HG03039 (cell line): Measurements from ENCODE around the gene KMT2B.

Source experiments
- ATAC-seq: cut with Tn5 transposase; IDR thresholded peaks from one replicate; pipeline ENCODE4 v1.9.1; 2021; ENCODE audit warnings: mild to moderate bottlenecking, moderate library complexity; ENCODE audit not compliant: unreplicated experiment

Gene KMT2B

DNA sequence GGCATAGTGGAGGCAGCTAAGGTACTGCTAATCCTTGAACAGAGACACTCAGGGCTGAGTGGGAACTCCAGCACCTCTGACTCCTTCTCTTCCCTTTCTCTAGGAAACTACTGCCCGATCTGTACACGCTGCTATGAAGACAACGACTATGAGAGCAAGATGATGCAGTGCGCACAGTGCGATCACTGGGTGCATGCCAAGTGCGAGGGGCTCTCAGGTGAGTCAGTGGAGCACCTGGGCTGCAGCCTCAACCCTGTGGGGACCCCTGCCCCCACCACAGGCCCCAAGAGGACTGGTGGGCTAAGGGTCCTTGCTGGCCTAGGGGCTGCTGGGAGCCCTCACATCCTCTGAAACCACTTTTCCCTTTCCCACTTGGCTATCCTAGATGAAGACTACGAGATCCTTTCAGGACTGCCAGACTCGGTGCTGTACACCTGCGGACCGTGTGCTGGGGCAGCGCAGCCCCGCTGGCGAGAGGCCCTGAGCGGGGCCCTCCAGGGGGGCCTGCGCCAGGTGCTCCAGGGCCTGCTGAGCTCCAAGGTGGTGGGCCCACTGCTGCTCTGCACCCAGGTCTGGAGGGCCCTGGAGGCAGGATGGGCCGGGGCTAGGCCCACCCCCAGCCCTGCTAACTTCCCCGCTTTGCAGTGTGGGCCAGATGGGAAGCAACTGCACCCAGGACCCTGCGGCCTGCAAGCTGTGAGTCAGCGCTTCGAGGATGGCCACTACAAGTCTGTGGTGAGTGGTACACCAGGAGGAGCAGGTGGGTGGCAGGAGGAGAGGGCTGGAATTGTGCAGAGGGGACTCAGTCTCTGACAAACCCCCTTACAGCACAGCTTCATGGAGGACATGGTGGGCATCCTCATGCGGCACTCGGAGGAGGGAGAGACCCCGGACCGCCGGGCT lies 9.5 kb downstream of the KMT2B start:
- no peak for ATAC-seq

DNA sequence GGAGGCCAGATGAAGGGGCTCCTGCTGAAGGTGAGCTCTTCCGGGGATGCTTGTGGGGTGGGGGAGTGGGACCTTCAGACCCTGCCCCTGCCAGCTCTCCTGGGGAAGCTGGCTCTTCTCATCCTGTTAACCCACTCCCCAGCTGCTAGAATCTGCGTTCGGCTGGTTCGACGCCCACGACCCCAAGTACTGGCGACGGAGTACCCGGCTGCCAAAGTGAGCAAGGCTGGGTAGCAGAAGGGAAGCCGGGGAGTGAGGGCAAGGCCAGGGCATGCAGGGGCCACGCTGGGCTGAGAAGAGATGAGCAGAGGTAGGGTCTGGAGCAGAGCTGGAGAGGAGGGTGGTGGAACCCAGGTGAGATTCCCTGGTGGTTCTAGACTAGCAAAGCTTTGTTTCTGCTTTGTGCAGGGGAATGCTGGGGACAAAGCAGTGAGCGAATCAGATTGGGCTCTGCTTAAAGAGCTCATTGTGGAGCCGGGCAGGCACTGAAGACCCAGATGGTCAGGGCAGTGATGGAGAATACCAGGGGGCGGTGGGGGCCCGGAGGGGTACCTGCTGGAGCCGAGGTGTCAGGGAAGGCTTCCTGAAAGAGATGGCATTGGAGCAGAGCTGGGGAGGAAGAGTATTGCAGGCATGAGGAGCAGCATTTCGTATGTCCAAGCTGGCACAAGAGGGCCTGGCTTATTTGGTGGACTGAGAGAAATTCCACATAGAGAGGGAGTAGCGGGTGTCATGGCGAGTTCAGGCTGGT lies 10.3 kb downstream of the KMT2B start:
- ATAC-seq = no peak

DNA sequence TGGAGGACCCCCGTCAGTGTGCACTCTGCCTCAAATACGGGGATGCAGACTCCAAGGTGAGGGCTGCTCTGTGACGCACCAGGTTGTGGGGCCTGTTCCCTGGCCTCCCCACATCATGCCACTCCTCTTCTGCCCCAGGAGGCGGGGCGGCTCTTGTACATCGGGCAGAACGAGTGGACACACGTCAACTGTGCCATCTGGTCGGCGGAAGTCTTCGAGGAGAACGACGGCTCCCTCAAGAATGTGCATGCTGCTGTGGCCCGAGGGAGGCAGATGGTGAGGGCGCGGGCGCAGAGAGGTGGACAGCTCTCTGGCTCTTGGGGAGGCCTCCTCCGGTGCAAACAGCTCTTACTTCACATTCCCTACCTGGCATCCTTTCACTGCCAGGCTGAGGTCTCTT lies 11.2 kb downstream of the KMT2B start:
- no peak for ATAC-seq

DNA sequence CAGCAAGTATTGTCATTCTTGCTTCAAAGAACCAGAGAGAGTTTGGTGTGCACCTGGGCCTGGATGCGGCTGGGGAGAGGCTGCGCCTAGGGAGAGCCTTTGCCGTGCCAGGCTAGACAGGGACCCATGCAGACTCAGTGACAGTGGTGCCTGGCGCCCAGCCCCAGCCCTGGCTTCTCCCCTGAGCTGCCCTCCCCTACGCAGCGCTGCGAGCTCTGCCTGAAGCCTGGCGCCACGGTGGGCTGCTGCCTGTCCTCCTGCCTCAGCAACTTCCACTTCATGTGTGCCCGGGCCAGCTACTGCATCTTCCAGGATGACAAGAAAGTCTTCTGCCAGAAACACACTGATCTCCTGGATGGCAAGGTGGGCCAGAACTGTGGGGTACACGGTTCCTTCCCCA lies 12.0 kb downstream of the KMT2B start:
- ATAC-seq = no peak

DNA sequence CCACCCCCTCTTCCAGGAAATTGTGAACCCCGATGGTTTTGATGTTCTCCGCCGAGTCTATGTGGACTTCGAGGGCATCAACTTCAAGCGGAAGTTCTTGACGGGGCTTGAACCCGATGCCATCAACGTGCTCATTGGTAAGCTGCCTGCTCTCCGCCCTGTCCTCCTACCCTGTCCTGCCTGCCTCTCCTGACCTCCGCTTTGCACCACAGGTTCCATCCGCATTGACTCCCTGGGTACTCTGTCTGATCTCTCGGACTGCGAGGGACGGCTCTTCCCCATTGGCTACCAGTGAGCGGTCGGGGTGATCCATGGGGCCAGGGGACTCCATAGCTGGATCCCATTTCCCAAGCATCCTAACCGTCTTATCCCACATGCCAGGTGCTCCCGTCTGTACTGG lies 12.5 kb downstream of the KMT2B start:
- no peak for ATAC-seq

DNA sequence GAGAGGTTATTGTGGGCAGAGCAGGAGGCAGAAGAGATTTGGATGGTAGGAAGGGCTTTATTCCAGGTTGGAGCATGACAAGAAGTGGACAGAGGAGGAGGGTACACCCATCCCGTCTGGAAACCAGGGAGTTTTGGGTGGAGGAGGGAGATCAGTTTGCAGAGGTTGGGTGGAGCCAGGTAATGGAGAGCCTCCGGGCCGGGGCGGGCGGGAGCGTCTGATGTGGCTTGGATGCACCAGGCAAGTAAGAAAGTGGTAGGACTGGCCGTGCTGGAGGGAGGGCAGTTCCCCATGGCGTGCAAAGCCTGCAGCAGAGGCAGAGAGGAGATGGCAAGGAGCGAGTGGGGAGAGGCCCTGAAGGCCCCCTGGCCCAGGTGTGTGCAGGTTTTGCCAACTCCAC lies 13.6 kb downstream of the KMT2B start:
- ATAC-seq = no peak

DNA sequence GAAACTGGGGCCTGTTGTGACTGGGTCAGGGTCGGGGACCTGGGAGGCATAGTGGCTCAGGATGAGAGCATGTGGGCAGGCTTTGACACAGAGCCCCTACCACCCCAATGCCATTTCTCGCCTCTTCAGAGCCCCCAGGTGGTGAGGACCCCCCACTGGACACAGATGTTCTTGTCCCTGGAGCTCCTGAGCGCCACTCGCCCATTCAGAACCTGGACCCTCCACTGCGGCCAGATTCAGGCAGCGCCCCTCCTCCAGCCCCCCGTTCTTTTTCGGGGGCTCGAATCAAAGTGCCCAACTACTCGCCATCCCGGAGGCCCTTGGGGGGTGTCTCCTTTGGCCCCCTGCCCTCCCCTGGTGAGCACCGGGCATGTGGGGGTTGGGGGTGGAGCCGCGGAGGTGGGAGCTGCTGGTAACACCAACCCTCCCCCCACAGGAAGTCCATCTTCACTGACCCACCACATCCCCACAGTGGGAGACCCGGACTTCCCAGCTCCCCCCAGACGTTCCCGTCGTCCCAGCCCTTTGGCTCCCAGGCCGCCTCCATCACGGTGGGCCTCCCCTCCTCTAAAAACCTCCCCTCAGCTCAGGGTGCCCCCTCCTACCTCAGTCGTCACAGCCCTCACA lies 14.1 kb downstream of the KMT2B start:
- ATAC-seq = no peak

DNA sequence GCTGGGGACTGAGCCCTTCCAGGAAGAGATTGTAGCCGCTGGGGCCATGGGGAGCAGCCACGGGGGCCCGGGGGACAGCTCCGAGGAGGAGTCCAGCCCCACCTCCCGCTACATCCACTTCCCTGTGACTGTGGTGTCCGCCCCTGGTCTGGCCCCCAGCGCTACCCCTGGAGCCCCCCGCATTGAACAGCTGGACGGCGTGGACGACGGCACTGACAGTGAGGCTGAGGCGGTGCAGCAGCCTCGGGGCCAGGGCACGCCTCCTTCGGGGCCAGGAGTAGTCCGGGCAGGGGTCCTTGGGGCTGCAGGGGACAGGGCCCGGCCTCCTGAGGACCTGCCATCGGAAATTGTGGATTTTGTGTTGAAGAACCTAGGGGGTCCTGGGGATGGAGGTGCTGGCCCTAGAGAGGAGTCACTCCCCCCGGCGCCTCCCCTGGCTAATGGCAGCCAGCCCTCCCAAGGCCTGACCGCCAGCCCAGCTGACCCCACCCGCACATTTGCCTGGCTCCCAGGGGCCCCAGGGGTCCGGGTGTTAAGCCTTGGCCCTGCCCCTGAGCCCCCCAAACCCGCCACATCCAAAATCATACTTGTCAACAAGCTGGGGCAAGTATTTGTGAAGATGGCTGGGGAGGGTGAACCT lies 14.9 kb downstream of the KMT2B start:
- ATAC-seq = no peak

DNA sequence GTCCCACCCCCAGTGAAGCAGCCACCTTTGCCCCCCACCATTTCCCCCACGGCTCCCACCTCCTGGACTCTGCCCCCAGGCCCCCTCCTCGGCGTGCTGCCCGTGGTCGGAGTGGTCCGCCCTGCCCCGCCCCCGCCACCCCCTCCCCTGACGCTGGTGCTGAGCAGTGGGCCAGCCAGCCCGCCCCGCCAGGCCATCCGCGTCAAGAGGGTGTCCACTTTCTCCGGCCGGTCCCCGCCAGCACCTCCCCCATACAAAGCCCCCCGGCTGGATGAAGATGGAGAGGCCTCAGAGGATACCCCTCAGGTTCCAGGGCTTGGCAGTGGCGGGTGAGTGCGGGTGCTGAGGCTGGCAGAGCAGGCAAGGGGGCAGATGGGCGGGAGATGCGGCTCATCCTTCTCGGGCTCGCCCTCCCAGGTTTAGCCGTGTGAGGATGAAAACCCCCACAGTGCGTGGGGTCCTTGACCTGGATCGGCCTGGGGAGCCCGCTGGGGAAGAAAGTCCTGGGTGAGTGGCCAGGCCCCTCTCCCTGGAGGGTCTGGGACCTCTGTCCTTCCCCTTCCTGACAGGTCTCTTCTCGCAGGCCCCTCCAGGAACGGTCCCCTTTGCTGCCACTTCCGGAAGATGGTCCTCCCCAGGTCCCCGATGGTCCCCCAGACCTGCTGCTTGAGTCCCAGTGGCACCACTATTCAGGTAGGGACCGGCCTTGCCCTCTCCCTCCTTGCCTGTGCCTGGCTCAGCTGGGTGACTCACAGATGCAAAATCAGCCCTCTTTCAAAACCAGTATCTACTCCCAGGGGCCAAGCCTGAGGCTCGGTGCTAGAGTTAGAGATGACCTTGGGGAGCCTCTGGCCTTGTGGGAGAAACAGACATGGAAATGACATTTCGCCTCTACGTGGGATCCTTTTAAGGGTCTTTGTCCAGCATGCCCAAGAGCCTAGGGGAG lies 15.7 kb downstream of the KMT2B start:
- ATAC-seq = no peak

DNA sequence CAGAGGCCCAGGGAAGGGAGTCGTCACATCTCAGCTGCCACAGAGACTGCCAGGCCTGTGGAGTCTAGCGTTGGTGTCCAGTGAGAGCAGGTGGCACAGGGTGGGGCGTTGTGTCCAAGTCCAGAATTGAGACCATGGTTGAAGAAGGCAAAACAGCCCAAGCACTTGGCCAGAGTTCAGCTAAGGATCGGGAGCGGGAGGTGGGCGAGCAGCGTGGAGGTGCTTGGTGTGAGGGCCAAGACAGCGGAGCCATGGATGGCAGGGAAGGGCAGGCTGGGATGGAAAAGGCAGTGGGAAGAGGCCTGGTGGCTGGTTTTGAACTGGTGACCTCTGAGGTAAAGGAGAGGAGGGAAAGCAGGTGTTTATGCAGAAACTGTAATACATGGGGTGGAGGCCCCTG lies 16.5 kb downstream of the KMT2B start:
- no peak for ATAC-seq

DNA sequence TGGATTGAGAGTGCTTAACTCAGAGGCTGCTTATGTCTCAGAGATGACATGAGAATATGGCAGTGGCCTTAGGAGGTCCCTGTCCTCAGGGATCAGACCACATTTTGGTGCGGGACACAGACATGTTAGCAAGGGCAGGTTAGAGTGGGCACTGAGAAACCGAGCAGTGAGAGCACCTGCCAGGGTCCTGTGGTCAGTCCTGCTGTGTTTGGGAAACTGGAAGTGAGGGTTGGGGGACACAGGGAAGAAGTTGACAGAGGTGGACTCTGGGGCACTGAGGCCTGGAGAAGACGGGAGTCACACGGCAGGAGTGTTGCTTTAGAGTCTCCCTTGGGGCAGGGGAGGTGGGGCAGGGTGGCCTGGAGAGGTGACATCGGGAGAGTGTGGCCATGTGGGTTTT lies 17.1 kb downstream of the KMT2B start:
- ATAC-seq = no peak

DNA sequence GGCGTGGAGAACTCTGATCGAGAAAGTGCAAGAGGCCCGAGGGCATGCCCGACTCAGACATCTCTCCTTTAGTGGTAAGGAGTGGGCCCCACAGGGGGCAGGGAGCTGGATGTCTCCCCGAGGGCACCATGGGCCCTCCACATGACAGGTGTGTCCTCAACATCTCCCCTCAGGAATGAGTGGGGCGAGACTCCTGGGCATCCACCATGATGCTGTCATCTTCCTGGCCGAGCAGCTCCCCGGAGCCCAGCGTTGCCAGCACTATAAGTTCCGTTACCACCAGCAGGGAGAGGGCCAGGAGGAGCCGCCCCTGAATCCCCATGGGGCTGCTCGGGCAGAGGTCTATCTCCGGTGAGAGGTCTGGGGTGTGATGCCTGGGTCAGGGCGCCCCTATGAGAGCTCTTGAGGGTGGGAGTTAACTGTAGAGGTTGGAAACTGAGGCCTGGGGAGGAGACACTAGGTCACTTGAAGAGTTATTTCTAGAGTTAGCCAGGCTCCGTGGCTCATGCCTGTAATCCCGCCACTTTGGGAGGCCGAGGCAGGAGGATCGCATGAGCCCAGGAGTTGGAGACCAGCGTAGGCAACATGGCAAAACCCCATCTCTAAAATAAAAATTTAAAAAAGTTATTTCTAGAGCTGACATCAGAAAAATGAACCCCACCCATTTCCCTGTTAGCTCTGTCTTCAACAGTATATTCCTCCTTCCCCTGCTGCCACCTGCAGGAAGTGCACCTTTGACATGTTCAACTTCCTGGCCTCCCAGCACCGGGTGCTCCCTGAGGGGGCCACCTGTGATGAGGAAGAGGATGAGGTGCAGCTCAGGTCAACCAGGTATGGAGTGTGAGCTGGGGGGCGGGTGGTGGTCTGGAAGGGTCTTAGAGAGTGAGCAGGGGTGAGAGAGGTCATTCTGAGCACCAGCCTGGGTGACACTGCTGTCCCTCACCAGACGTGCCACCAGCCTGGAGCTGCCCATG lies 19.4 kb downstream of the KMT2B start:
- no peak for ATAC-seq

DNA sequence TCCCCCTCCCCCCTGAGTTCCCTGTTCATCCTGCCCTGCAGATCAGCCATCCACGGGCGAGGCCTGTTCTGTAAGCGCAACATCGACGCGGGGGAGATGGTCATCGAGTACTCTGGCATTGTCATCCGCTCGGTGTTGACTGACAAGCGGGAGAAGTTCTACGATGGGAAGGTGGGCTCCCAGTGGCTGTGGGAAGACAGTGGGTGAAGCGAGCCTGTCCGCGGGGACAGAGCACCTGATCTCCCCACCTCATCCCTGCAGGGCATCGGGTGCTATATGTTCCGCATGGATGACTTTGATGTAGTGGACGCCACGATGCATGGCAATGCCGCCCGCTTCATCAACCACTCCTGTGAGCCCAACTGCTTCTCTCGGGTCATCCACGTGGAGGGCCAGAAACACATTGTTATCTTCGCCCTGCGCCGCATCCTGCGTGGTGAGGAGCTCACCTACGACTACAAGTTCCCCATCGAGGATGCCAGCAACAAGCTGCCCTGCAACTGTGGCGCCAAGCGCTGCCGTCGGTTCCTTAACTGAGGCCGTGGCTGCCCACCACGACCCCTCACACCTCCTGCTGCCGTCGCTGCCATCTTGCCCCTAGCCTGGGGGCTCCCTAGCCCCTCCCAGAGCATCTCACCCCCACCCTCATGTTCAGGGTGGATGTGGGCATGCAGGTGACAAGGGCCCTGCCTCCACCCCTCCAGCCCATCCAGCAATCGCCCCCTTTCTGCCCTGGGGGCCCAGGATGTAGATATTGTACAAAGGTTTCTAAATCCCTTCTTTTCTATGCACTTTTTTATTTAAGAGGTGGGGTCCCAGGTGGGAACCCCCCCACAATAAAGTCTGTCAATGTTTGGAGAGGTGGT lies 20.5 kb downstream of the KMT2B start:
- ATAC-seq = no peak

DNA sequence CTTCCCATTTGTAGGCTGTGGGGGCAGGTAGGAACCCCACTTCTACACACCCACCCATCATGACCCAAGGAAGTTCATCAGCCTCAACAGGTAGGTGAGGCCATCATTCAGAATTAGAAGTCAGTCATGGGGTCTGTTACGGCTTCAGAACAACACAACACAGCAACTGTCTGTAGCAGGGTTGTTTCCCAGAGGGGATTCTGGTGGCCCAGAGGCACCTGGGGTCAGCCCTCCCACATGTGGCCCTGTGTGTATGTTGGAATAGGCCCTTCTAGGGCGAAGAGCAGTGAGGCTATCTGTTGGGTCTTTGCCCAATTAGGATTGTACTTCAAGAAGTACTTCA lies 21.1 kb downstream of the KMT2B start:
- no peak for ATAC-seq

DNA sequence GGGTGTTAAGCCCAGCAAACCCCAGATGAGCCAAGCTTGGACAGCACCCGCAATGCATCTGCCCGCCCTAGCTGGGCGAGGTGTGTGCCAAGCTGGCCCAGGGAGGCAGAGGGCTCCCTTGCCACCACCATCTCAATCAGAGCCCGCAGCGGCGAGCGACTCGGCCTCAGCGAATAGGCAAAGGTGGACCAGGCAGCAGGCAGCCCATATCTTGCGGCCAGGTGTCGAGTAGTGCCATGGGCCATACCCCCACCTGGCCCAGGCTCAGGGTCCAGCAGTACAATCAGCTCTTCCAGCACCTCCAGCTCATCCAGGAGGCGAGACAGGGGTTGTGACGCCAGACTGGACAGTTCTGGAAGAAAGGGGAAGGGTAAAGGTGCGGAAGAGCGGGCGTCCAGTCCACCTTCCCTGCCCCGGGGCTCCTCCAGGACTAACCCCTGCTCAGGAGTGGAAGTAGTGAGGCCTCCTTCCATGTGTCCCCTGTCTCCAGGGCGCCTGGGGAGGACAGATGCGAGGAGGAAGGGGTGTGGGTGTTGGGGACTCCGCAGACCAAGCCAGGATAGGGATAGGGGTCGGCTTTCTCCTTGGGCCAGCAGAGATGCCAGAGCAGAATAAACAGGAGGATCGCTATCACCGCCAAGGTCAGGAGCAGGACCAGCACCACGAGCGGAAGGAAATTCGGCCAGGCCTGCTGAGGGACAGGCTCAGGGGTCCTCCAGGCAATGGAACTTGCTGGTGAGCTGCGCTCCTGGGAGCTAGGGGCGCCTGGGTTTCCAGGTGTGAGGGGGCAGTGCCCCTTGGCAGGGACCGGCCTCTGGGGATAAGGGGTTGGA lies 21.7 kb downstream of the KMT2B start:
- ATAC-seq = no peak

DNA sequence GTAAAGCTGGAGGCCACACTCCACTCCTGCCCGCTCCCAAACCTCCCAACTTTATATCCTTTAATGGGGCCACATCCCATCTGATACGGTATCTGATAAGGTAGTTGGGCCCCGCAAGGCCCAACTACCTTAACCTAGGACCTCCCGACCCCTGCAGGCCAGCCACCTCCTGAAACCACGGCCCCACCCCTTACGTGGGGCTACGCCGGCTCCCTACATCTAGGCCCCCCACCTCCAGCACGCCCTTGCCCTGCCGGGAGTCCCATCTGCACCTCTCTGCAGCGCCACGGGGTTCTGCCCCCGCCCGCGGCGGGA lies 22.3 kb downstream of the KMT2B start:
- ATAC-seq = peak; percentile 8

DNA sequence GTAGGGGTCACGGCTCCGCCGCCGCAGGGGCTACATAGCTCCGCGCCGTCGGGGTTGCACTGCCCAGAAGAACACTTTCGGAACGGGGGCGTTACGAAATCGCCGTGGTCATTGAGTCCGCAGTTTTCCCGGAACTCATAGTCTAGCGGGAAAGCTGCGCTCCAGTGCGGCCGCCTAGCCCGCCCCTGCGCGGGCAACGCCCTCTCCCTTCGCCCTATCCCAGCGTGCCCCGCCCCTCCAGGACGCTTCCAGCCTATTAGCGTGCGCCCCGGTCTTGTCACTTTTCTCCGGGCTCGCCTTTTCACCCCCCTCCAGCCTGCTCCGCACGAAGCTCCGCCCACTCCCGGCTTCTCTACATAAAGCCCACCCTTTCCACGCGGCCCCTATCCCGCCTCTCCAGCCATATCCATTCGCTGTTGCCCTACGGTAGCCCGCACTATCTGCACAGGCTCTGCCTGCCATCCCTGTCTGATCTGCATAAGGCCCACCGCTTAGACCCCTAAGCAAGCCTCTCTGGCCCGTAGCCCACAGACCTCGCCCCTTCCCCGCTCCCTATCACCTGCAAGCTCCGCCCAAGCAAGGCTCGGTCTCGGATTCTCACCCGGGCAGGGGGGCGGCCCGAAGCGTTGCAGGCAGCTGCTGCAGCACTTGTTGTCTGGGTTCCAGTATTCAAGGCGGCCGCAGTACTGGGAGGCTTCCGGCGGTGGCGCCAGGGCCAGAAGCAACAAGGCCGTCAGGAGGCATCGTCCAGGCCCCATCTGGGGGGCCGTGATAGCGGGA lies 22.8 kb downstream of the KMT2B start:
- ATAC-seq = peak; percentile 47
